ENCODE data around the gene LHB.

DNA sequence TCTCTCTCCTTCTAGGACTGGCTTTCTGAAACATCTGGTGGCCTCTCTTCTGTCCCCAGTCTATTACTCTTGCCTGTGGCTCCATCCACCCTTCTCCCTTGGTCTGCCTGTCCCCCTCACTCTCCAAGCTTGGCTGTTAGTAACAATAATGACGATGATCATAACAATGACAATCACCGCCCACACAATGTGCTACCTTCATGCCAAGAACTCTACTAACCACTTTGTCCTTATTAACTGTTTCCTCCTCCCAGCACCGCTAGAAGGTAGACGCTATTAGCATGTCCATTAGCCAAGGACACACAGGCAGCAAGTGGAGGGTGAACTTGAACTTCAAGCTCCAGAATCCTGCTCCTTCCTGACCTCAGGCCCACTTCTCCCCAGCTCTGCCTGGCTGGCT is 26.5 kb downstream of the LHB start:
- no peak for TF ChIP-seq GATA2 (IDR thresholded peaks at IDR 0.05; ENCODE audit: low read depth, low read length)
- no peak for TF ChIP-seq GATA3 (IDR thresholded peaks at IDR 0.05; ENCODE audit: low read depth, low read length)
